K562 (cell line): Measurements from ENCODE around the gene EPHA7. TPM values are rescaled to one million over a fixed set of nuclear protein-coding genes. Genes with fewer than 3 reads are reported as not detected.

Experiments
- ATAC-seq: fragments of 200-7000 bp; cut with Tn5 transposase; 3 replicates; pipeline ENCODE4 v1.9.1; 2020; ENCODE audit warnings: moderate library complexity
- BruUV-seq: library from RNA; stranded (reverse); fragments of 400-500 nt; replicated peaks from 2 replicates; lab custom pipeline; 2021; lab: Mats Ljungman, UMichigan
- CTCF ChIA-PET: fragments of 300-600 bp; formaldehyde crosslinking; extraction: SDS; loops from one replicate; lab custom pipeline; 2021; ENCODE audit warnings: low intra/inter-chr PET ratio; lab: Yijun Ruan, JAX
- POLR2A ChIA-PET: fragments of 300-600, 350-650 bp; sonication (Branson Sonifier 250); formaldehyde crosslinking; extraction: SDS; loops from one replicate; lab custom pipeline; 2021; ENCODE audit warnings: antibody characterized with exemption, inconsistent platforms; lab: Yijun Ruan, JAX
- DNase-seq, 4 experiments: peaks; one replicate each; pipeline versions ENCODE4 v3.0.0 to v3.0.0-alpha.2; 2011 to 2018; ENCODE audit warnings: low spot score in 3 of 4, mixed read lengths in 3 of 4; ENCODE audit errors: extremely low read depth in 1 of 4
- FAIRE-seq: peaks from 2 replicates; lab custom pipeline; 2011; peaks lifted over from hg19 to GRCh38; lab: Jason Lieb, UNC
- H2AFZ ChIP-seq: 2 replicates; pipeline ENCODE4 v1.6.0; 2011; ENCODE audit warnings: low read depth, low read length, control low read depth, inconsistent platforms
- H3K27ac ChIP-seq: fragments of 200-600 bp; 3 replicates; pipeline ENCODE4 v1.8.0; 2011; ENCODE audit warnings: low read depth, mild to moderate bottlenecking, control low read depth, inconsistent platforms, low read length, moderate library complexity, mixed read lengths; ENCODE audit errors: extremely low read depth
- H3K27me3 ChIP-seq, 2 experiments: fragments of 300-600 bp in 1 of 2; 2 replicates in 1 of 2; 3 replicates in 1 of 2; pipeline versions ENCODE4 v1.6.0 to v1.8.0; 2011; ENCODE audit warnings: inconsistent platforms in 2 of 2, low read length in 2 of 2, mild to moderate bottlenecking in 1 of 2, mixed read lengths in 1 of 2, moderate library complexity in 1 of 2; ENCODE audit not compliant: control insufficient read depth in 2 of 2, insufficient read depth in 2 of 2
- H3K36me3 ChIP-seq: fragments of 300-600 bp; 3 replicates; pipeline ENCODE4 v1.8.0; 2011; ENCODE audit warnings: mild to moderate bottlenecking, low read length, inconsistent platforms; ENCODE audit not compliant: control insufficient read depth, insufficient read depth
- H3K4me1 ChIP-seq, 2 experiments: fragments of 200-600 bp in 1 of 2; replicated peaks in 1 of 2; 2 replicates in 1 of 2; 3 replicates in 1 of 2; pipeline versions ENCODE4 v1.5.1 to v1.8.0; 2011; ENCODE audit warnings: inconsistent platforms in 2 of 2, low read length in 2 of 2, mild to moderate bottlenecking in 1 of 2, mixed read lengths in 1 of 2, moderate library complexity in 1 of 2; ENCODE audit not compliant: control insufficient read depth in 2 of 2, insufficient read depth in 2 of 2
- H3K4me2 ChIP-seq: 2 replicates; pipeline ENCODE4 v1.6.1; 2011; ENCODE audit warnings: low read length, control low read depth, inconsistent platforms, mixed read lengths; ENCODE audit not compliant: insufficient read depth
- H3K4me3 ChIP-seq: fragments of 200-600 bp; sonication (generic), shearing (Covaris generic); 2 replicates; pipeline ENCODE4 v1.5.1; 2016; ENCODE audit warnings: control low read depth, inconsistent platforms
- H3K79me2 ChIP-seq: fragments of 200-600 bp; 3 replicates; pipeline ENCODE4 v1.8.0; 2011; ENCODE audit warnings: low read length, inconsistent platforms; ENCODE audit not compliant: control insufficient read depth, insufficient read depth
- H3K9ac ChIP-seq, 2 experiments: 2 replicates each; pipeline versions ENCODE4 v1.6.0 to v1.6.1; 2011; ENCODE audit warnings: low read depth in 2 of 2, low read length in 2 of 2, control low read depth in 1 of 2, inconsistent platforms in 1 of 2, mild to moderate bottlenecking in 1 of 2, mixed read lengths in 1 of 2; ENCODE audit not compliant: insufficient read depth in 1 of 2
- H3K9me1 ChIP-seq: one replicate; pipeline ENCODE4 v1.6.0; 2011; ENCODE audit warnings: inconsistent platforms, mild to moderate bottlenecking, low read length, moderate library complexity; ENCODE audit not compliant: control insufficient read depth, insufficient read depth
- H3K9me3 ChIP-seq: replicated peaks from 2 replicates; pipeline ENCODE4 v1.5.1; 2011; ENCODE audit warnings: low read depth, low read length, inconsistent platforms; ENCODE audit not compliant: control insufficient read depth, insufficient read depth
- H4K20me1 ChIP-seq: replicated peaks from 2 replicates; pipeline ENCODE4 v1.6.1; 2011; ENCODE audit warnings: low read length, inconsistent platforms, mixed read lengths; ENCODE audit not compliant: control insufficient read depth, insufficient read depth
- CBFA2T3 ChIP-seq: fragments of 450-650 bp; IDR thresholded peaks from 2 replicates; pipeline ENCODE4 v1.6.1; 2017
- DNMT1 ChIP-seq: fragments of 450-650 bp; IDR thresholded peaks from 2 replicates; pipeline ENCODE4 v1.6.1; 2016; ENCODE audit warnings: antibody characterized with exemption, mild to moderate bottlenecking
- FIP1L1 ChIP-seq: fragments of 200-400 bp; formaldehyde crosslinking; IDR thresholded peaks from 2 replicates; pipeline ENCODE4 v1.6.1; 2018; ENCODE audit warnings: mild to moderate bottlenecking, low read depth, low read length; ENCODE audit not compliant: poor library complexity, severe bottlenecking
- FOXK2 ChIP-seq, 2 experiments: fragments of 450-650 bp; IDR thresholded peaks in 1 of 2; conservative IDR thresholded peaks in 1 of 2; 2 replicates each; pipeline ENCODE4 v1.6.1; 2016; ENCODE audit warnings: low read depth in 2 of 2, mild to moderate bottlenecking in 1 of 2
- GTF2A2 ChIP-seq: IDR thresholded peaks from 2 replicates; pipeline ENCODE4 v1.6.1; 2016; ENCODE audit warnings: mild to moderate bottlenecking, missing genetic modification characterization, missing compliant biosample characterization
- HDAC1 ChIP-seq, 2 experiments: fragments of 450-650 bp; IDR thresholded peaks; 2 replicates each; pipeline ENCODE4 v1.6.1; 2016 to 2017; ENCODE audit warnings: inconsistent platforms in 1 of 2, mild to moderate bottlenecking in 1 of 2, moderate library complexity in 1 of 2
- MAFK ChIP-seq: IDR thresholded peaks from 2 replicates; pipeline ENCODE4 v1.6.1; 2011; ENCODE audit warnings: low read length, improper control_type of control experiment
- MEF2A ChIP-seq: IDR thresholded peaks from 2 replicates; pipeline ENCODE4 v1.6.1; 2011; ENCODE audit warnings: low read depth, mild to moderate bottlenecking, low read length, moderate library complexity; ENCODE audit not compliant: control insufficient read depth
- NFIX ChIP-seq: fragments of 250-450 bp; sonication (Bioruptor Pico); IDR thresholded peaks from 2 replicates; pipeline ENCODE4 v1.4.0; 2020; ENCODE audit warnings: low read depth, mild to moderate bottlenecking, moderate library complexity
- SOX6 ChIP-seq: fragments of 450-650 bp; IDR thresholded peaks from 2 replicates; pipeline ENCODE4 v1.6.1; 2014; ENCODE audit warnings: mild to moderate bottlenecking
- SRSF9 ChIP-seq: fragments of 200-400 bp; formaldehyde crosslinking; IDR thresholded peaks from 2 replicates; pipeline ENCODE4 v1.6.1; 2017; ENCODE audit warnings: low read depth, low read length, borderline replicate concordance
- TBL1XR1 ChIP-seq, 2 experiments: IDR thresholded peaks; 2 replicates each; pipeline ENCODE4 v1.6.1; 2012; ENCODE audit warnings: improper control_type of control experiment in 2 of 2, low read length in 2 of 2, mild to moderate bottlenecking in 1 of 2
- TRIM24 ChIP-seq, 2 experiments: fragments of 450-650 bp; IDR thresholded peaks; 2 replicates each; pipeline ENCODE4 v1.6.1; 2016
- YBX1 ChIP-seq: fragments of 450-650 bp; IDR thresholded peaks from 2 replicates; pipeline ENCODE4 v1.7.1; 2016; ENCODE audit warnings: mild to moderate bottlenecking
- ZNF644 ChIP-seq: fragments of 200-800 bp; sonication (Bioruptor generic); IDR thresholded peaks from 2 replicates; pipeline ENCODE4 v1.6.1; 2016; ENCODE audit warnings: low read depth, missing genetic modification characterization, missing compliant biosample characterization
- ZNF780A ChIP-seq: fragments of 250-450 bp; sonication (Bioruptor Pico); IDR thresholded peaks from 2 replicates; pipeline ENCODE4 v1.5.0; 2021; ENCODE audit warnings: mild to moderate bottlenecking
- WGBS: fragments of 100-300 bp; shearing (Covaris generic); methylation state at CpG from one replicate; pipeline ENCODE4 v1.1.6; 2016; ENCODE audit warnings: low coverage, mixed read lengths; ENCODE audit not compliant: insufficient coverage; ENCODE audit errors: missing lambda C conversion rate; 5-methylcytosine and 5-hydroxymethylcytosine counted together
- in situ Hi-C: fragments of 300-500 bp; cut with MboI; formaldehyde crosslinking; loops from 4 replicates; pipeline ENCODE4 v1.15.0; 2018; ENCODE audit warnings: inconsistent platforms, mixed read lengths
- intact Hi-C: fragments of 100-400 bp; cut with micrococcal nuclease; formaldehyde crosslinking; loops from 2 replicates; pipeline ENCODE4 v1.14.2; 2022
- polyA plus RNA-seq, 8 experiments: library from polyadenylated mRNA; depleted of rRNA in 4 of 8; stranded (reverse) in 5 of 8; unstranded in 3 of 8; fragments of >200 nt; fragmentation: Nextera tagmentation in 2 of 8; fragmentation: Illumina TruSeq in 1 of 8; extraction: Ambion mirVana in 2 of 8; extraction: Trizol in 1 of 8; gene quantifications; 2 replicates each; pipeline versions ENCODE4 v1.2.1 to v1.2.3, GENCODE V29; 2011 to 2014; ENCODE audit warnings: inconsistent platforms in 1 of 8, missing spikeins in 1 of 8
- total RNA-seq, 7 experiments: library from RNA; depleted of rRNA in 6 of 7; stranded (reverse); fragments of >200 nt in 6 of 7; fragmentation: Illumina TruSeq in 2 of 7; extraction: Trizol in 2 of 7; gene quantifications; 2 replicates each; pipeline versions ENCODE4 v1.2.1 to v1.2.3, GENCODE V29; 2011 to 2021; ENCODE audit warnings: low replicate concordance in 1 of 7
- TF ChIP-seq, protein P1 (sequence below): conservative IDR thresholded peaks from 2 replicates; pipeline ENCODE4 v1.6.1; 2011; ENCODE audit warnings: low read depth, mild to moderate bottlenecking, low read length; ENCODE audit not compliant: control insufficient read depth

EPHA7 gene
- total and polyA plus RNA-seq, 9 of the 15 experiments (the other 6 are each of a cell fraction or from before 2014, with no cell fraction given), result not detected

DNA sequence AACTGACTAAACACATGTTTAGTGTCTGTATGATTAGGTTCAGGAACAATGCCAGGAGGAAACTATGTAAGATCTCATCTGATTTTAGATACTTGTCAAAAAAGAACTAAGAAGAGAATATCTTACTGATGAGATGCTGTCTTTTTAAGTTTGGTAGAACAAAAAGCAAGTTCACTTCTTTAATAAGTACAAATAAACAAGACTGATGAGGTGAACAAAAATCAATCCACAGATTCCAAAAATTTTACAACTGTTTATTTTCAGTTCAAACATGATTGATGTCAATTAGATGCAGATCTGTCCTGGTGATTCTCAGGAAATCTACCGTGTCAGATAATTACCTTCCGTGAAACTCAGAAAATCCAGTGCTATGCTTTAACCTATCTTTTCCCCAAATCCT, 24.9 kb downstream of the EPHA7 start (continued):
- TF ChIP-seq ZNF644 (no peak), SOX6 (no peak), TBL1XR1 (IDR thresholded peaks at IDR 0.05; ENCODE audit: low read length in 2 of 2) (no peak), FIP1L1 (no peak), GTF2A2 (tag) (no peak), MAFK (no peak), FOXK2 (conservative IDR thresholded peaks at IDR 0.05 in 1 of 2, IDR thresholded peaks at IDR 0.05 in 1 of 2; ENCODE audit: low read depth in 2 of 2) (no peak)
- TF ChIP-seq, protein P1, sequence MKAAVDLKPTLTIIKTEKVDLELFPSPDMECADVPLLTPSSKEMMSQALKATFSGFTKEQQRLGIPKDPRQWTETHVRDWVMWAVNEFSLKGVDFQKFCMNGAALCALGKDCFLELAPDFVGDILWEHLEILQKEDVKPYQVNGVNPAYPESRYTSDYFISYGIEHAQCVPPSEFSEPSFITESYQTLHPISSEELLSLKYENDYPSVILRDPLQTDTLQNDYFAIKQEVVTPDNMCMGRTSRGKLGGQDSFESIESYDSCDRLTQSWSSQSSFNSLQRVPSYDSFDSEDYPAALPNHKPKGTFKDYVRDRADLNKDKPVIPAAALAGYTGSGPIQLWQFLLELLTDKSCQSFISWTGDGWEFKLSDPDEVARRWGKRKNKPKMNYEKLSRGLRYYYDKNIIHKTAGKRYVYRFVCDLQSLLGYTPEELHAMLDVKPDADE, result no peak

GRCh38 chr6:93393554-93394074, 25.7 kb downstream of the EPHA7 start:
- no peak for FAIRE-seq
- no peaks in the 10 kb centered on the region for H3K27me3 ChIP-seq

More at GRCh38 chr6:93393554-93394074, 25.7 kb downstream of the EPHA7 start:
- no peaks in the 10 kb centered on the region for H3K79me2 ChIP-seq
- H3K9me1 ChIP-seq, result no peaks in the 10 kb centered on the region
- 0% methylated on average over 3 of the region's 3 CpGs for WGBS
- ATAC-seq (no peak), DNase-seq (no peak)
- POLR2A ChIA-PET, result no interaction called here
- no peaks in the 10 kb centered on the region for H4K20me1 ChIP-seq
- H3K9ac ChIP-seq, result no peak overlapping the region
- CTCF ChIA-PET, result no interaction called here
- H3K4me1 ChIP-seq, result no peaks in the 10 kb centered on the region
- no peaks in the 10 kb centered on the region for H3K36me3 ChIP-seq
- no peak overlapping the region for H3K4me2 ChIP-seq
- in situ Hi-C loops, result no loop called here
- TF ChIP-seq NFIX (CRISPR knock-in tag) (no peak), DNMT1 (no peak), YBX1 (no peak), HDAC1 (IDR thresholded peaks at IDR 0.05) (no peak), CBFA2T3 (no peak), ZNF780A (CRISPR knock-in tag) (no peak), TRIM24 (IDR thresholded peaks at IDR 0.05) (no peak), MEF2A (no peak), SRSF9 (no peak)
- H3K9me3 ChIP-seq, result no peaks in the 10 kb centered on the region
- intact Hi-C loops, result no loop called here
- BruUV-seq, result no TSS peak
- H3K4me3 ChIP-seq, result no peak overlapping the region
- H2AFZ ChIP-seq, result no peak overlapping the region
- H3K27ac ChIP-seq, result no peak overlapping the region
